NCI-H2107 (cell line): ENCODE measurements around the gene INPP5D.

Experiments
- DNase-seq: peaks from one replicate; lab custom pipeline; 2025; lab: John Stamatoyannopoulos, UW

Gene INPP5D

GRCh38 chr2:233242231-233242927 lies 182.2 kb downstream of the INPP5D start:
- no peak for DNase-seq

GRCh38 chr2:233243348-233243747 lies 183.2 kb downstream of the INPP5D start:
- DNase-seq = no peak

GRCh38 chr2:233244818-233245217 lies 184.7 kb downstream of the INPP5D start:
- no peak for DNase-seq

GRCh38 chr2:233245406-233245805 lies 185.3 kb downstream of the INPP5D start:
- DNase-seq = no peak

GRCh38 chr2:233247116-233247515 lies 187.0 kb downstream of the INPP5D start:
- DNase-seq = no peak

- no peak for DNase-seq
Measured at GRCh38 chr2:233247744-233248143, 187.6 kb downstream of the INPP5D start.

GRCh38 chr2:233248999-233249398 lies 188.9 kb downstream of the INPP5D start:
- no peak for DNase-seq

GRCh38 chr2:233250568-233250967 lies 190.4 kb downstream of the INPP5D start:
- no peak for DNase-seq

GRCh38 chr2:233250985-233251305 lies 190.8 kb downstream of the INPP5D start:
- no peak for DNase-seq

GRCh38 chr2:233251306-233252116 lies 191.4 kb downstream of the INPP5D start, which contains the start of gene ATG16L1:
TSS of gene ATG16L1 (plus strand) at chr2:233251673. CDS start at chr2:233251828, 155 bp downstream.
- DNase-seq = peak; percentile 89

- no peak for DNase-seq
Measured at GRCh38 chr2:233252227-233252626, 192.1 kb downstream of the INPP5D start.

- no peak for DNase-seq
Measured at GRCh38 chr2:233255151-233255550, 195.0 kb downstream of the INPP5D start.

GRCh38 chr2:233256048-233256447 lies 195.9 kb downstream of the INPP5D start:
- DNase-seq = no peak
